DMS53 (cell line): Measurements from ENCODE around the gene MAGI1.

Source experiments
- DNase-seq: peaks from one replicate; lab custom pipeline; 2025; lab: John Stamatoyannopoulos, UW

MAGI1 gene

GRCh38 chr3:65945953-65946352, 92.8 kb downstream of the MAGI1 start:
- no peak for DNase-seq

GRCh38 chr3:65945480-65945879, 93.2 kb downstream of the MAGI1 start:
- no peak for DNase-seq

DNA sequence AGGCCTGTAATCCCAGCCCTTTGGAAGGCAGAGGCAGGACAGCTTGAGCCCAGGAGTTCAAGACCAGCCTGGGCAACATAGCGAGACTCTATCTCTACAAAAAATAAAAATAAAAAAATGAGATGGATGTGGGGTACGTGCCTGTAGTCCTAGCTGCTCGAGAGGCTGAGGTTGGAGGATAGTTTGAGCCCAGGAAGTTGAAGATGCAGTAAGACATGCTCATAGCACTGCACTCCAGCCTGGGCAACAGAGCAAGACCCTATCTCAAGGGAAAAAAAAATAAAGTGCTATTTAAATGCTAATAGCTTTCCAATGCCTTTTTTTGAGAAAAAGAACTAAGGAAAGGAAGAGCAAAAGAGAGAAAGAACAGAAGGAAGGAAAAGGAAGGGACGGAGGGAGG, 94.5 kb downstream of the MAGI1 start:
- DNase-seq = no peak

- no peak for DNase-seq
Measured at GRCh38 chr3:65939801-65940246, 98.9 kb downstream of the MAGI1 start.

DNA sequence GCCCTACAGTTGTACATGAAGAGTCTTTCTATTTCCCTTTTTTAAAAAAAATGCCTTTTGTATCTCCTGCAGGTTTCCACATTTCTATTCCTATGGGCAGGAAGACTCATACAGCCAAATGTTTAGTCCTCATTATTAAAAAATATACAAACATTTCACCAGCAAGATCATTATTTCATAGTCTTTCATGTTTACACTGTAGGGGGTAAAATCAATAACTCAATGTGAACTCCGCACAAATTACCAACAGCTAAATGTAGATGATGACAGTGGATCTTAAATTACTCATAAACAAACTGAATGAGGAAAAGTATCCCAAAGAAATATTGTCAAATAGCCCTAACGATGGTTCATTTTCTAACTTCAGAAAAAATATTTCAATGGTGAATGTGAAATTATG, 99.5 kb downstream of the MAGI1 start:
- no peak for DNase-seq

GRCh38 chr3:65938676-65939075, 100.0 kb downstream of the MAGI1 start:
- no peak for DNase-seq

DNA sequence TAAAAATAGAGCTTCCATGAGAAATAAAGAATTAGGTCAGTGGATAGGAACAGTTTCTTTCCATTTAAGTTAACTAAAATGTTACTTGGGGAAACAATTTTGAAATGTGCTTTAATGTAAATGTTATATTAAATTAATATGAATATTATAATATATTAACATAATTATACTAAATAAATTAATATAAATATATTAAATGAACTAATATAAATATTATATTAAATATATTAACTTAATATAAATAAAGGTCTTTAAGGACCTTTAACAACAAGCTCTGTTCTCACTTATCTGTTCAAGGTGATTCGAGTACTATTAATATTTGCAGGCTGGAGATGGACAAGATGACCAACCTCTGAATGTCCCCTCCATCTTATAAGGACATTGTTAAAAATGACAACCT, 100.6 kb downstream of the MAGI1 start:
- no peak for DNase-seq

- no peak for DNase-seq
Measured at GRCh38 chr3:65936908-65937638, 101.6 kb downstream of the MAGI1 start.

DNA sequence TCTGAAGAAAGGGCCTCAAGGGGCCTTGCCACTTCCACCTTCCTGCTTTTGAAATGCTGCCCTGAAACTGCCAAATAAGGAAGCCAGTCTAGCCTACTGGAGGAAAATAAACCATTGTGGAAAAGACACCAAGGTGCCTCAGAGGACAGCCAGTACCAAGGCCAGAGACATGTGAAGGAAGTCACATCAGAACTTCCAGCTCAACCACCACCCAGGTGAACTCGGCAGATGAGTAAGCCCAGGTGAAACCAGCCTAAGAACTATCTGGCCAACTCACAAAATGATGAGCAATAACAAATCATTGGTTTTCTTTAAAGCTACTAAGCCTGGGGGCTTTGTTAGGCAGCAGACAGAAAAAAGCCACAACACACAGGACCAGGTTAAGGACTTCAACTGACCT, 103.0 kb downstream of the MAGI1 start:
- DNase-seq = no peak

- no peak for DNase-seq
Measured at GRCh38 chr3:65930648-65931047, 108.1 kb downstream of the MAGI1 start.

DNA sequence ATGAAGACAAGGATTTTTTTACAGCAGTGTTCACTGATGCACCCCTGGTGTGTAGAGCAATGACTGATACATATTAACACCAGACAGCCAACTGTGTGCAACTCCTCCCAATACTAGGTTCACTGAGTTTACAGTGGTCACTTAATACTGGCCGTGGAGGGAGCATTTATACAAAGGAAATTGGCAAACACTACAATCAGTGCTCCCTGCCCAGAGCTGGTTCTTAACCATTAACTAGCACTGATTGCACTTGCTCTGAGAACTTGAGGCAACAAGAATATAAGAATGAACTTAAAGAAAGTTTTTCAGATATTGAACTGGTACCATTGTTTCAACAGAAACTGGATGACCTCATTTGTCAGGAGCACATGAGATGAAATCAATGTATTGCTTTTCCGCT, 110.6 kb downstream of the MAGI1 start:
- DNase-seq = no peak

GRCh38 chr3:65927576-65927975, 111.1 kb downstream of the MAGI1 start:
- peak; percentile 19 for DNase-seq

- DNase-seq = no peak
Measured at GRCh38 chr3:65925254-65925954, 113.3 kb downstream of the MAGI1 start.

- DNase-seq = no peak
Measured at GRCh38 chr3:65924762-65925161, 114.0 kb downstream of the MAGI1 start.

DNA sequence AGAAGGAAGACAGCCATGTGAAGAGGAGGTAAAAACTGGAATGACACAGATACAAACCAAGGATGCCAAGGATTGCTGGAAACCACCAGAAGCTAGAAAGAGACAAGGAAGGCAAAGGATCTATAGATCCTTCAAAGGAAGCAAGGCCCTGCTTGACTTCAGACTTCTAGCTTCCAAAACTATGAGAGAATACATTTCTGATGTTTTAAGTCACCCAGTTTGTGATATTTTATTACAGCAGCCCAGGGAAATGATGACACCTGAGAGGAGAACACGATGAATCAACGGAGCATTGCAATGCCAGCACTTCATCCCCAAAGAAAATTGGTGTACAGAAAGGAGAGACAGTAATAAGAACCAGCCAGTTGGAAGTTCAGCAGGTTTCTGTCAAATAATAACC, 116.3 kb downstream of the MAGI1 start:
- DNase-seq = no peak

DNA sequence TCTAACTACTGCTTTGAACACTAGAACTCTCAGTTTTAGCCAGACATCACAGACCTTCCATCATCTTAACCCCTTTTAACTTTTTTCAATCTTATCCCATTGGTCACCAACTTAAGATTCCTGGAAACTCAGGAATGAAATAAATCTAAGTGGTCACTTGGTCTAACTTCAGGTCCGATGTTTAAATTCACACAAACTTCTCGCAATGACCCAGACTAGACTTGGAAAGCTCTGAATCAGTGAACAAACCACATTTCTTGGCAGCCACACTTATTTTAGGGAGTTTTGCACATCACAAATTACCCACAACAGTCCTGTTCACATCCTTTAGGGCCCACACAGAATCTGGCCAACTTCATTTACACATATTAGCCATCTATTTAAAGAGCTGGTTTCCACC, 118.9 kb downstream of the MAGI1 start:
- no peak for DNase-seq

DNA sequence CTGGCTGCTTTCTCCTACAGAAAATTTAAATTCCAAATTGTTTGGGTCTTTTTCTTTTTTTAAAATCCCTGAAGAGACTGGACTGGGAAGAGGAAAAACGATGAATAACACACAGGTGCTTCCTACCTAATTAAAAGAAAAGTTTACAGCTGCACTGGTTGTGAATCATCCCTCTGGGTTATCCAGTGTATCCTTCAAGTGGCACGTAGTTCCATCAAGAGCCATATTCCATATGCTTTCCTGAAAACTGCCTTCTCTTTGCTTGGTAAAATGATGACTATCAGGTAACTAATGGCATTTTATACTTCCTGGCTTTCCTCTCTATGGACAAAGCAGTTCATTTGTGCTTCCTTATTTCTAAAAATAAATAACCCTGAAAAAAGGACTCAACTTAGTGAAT, 123.2 kb downstream of the MAGI1 start:
- DNase-seq = peak; percentile 6

GRCh38 chr3:65914740-65915367, 123.9 kb downstream of the MAGI1 start:
- DNase-seq = peak; percentile 0

DNA sequence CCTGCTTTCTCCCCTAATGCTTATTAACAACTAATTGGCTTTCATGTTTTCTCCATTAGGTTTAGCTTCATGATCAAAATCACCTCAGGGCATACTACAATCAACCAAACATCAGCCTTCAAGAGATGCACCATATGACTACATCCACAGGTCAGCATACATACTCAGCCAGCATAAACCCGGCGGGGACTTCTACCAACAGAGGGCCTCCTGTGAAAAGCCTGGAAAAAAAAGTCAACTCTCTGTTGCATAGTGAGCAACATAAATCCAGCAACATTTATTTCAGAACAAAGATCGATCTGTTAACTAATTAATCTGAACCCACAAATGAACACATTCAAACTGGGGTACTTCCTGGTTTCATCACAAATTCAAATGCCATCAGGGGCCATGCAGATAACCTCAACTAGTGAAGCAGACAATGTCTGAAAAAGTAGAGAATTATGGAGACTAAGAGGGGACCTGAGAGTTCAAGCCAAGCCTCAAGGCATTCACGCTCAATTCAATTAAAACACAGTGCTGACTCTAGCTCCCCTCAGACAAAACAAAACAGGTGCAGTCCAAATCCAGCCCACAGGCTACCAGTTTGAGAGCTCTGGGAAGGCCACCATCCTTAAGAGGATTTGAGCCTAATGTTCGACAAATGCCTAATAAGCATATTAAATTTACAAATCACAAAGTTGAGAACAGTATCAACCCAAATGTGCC, 124.5 kb downstream of the MAGI1 start:
- DNase-seq = no peak

DNA sequence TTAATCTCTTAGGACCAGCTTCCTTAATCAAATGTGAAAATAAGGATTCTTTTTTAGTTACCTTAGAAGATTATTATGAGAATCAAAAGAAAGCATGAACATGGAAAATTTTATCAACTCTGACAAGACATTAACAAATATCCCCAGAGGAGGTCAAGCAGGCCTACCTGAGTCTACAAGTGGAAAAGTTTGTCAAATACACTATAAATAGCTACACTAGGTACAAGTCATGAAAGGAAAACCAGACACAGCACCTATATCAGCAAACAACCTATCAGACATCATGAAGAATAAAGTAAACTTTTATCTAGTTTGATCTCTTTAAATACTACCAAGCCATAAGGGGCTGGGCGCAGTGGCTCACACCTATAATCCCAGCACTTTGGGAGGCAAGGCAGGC, 126.1 kb downstream of the MAGI1 start:
- DNase-seq = no peak

DNA sequence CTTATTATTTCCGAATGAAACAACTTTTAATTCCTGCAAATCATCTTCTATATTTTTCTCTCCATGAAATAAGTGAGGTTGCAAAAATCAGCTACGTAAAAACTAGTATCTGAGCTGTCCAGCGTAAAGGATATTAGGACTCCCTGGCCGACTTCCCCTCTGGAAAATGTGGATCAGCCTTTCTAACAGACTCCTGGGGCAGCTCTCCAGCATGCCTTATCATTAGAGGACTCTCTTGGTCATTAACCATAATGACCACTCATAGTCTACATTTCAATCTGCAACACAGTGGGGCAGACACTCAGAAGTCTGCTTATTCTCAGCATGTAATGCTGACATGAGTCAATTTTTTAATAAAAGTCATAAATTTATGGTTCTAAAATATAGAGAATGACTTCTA, 130.1 kb downstream of the MAGI1 start:
- no peak for DNase-seq
